SK-N-SH treated with all-trans-retinoic acid at 6 μM for 48 hours (cell line): ENCODE results near the gene PTPN6.

ENCODE experiments used
- ATAC-seq: fragments of 200-7000 bp; cut with Tn5 transposase; 3 replicates; pipeline ENCODE4 v1.9.1; 2020; ENCODE audit warnings: mild to moderate bottlenecking, moderate library complexity
- ARNTL ChIP-seq: fragments of 450-650 bp; formaldehyde crosslinking; IDR thresholded peaks from 2 replicates; pipeline ENCODE4 v1.5.0; 2020; ENCODE audit warnings: low read depth, mild to moderate bottlenecking, moderate library complexity, borderline replicate concordance
- BACH2 ChIP-seq: fragments of 250-450 bp; sonication (Bioruptor Pico); IDR thresholded peaks from 2 replicates; pipeline ENCODE4 v1.9.0; 2021; ENCODE audit warnings: mild to moderate bottlenecking, borderline replicate concordance
- CSDC2 ChIP-seq: fragments of 250-450 bp; sonication (Bioruptor Pico); IDR thresholded peaks from 2 replicates; pipeline ENCODE4 v1.5.0; 2020; ENCODE audit warnings: mild to moderate bottlenecking, moderate library complexity
- GLIS3 ChIP-seq: fragments of 250-450 bp; sonication (Bioruptor Pico); IDR thresholded peaks from 2 replicates; pipeline ENCODE4 v1.5.0; 2020; ENCODE audit warnings: mild to moderate bottlenecking, moderate library complexity
- ISL1 ChIP-seq: fragments of 250-450 bp; sonication (Bioruptor Pico); IDR thresholded peaks from 2 replicates; pipeline ENCODE4 v2.1.2; 2022; ENCODE audit warnings: mild to moderate bottlenecking, moderate library complexity
- OSR1 ChIP-seq: fragments of 250-450 bp; sonication (Bioruptor Pico); IDR thresholded peaks from 2 replicates; pipeline ENCODE4 v1.8.0; 2022; ENCODE audit warnings: moderate library complexity, mild to moderate bottlenecking, inconsistent platforms
- PPARA ChIP-seq: fragments of 250-450 bp; sonication (Bioruptor Pico); IDR thresholded peaks from 2 replicates; pipeline ENCODE4 v1.5.0; 2020; ENCODE audit warnings: mild to moderate bottlenecking, borderline replicate concordance
- ZC3H10 ChIP-seq: fragments of 250-450 bp; sonication (Bioruptor Pico); IDR thresholded peaks from 2 replicates; pipeline ENCODE4 v1.5.1; 2021; ENCODE audit warnings: mild to moderate bottlenecking, moderate library complexity
- ZFP30 ChIP-seq: fragments of 450-650 bp; formaldehyde crosslinking; IDR thresholded peaks from 2 replicates; pipeline ENCODE4 v1.5.0; 2022; ENCODE audit warnings: mild to moderate bottlenecking, moderate library complexity
- ZNF565 ChIP-seq: fragments of 450-650 bp; formaldehyde crosslinking; conservative IDR thresholded peaks from 2 replicates; pipeline ENCODE4 v1.5.0; 2020; ENCODE audit warnings: low read depth, mild to moderate bottlenecking, moderate library complexity
- ZNF70 ChIP-seq: fragments of 450-650 bp; formaldehyde crosslinking; IDR thresholded peaks from 2 replicates; pipeline ENCODE4 v1.5.0; 2020; ENCODE audit warnings: mild to moderate bottlenecking, moderate library complexity
- ZNF8 ChIP-seq: fragments of 450-650 bp; formaldehyde crosslinking; IDR thresholded peaks from 2 replicates; pipeline ENCODE4 v1.5.0; 2020; ENCODE audit warnings: mild to moderate bottlenecking, moderate library complexity
- TF ChIP-seq, protein P1 (sequence below): fragments of 250-450 bp; sonication (Bioruptor Pico); IDR thresholded peaks from 2 replicates; pipeline ENCODE4 v1.8.0; 2020; ENCODE audit warnings: mild to moderate bottlenecking, moderate library complexity, borderline replicate concordance
- TF ChIP-seq, protein P2 (sequence below): fragments of 250-450 bp; sonication (Bioruptor Pico); IDR thresholded peaks from 2 replicates; pipeline ENCODE4 v1.5.1; 2021; ENCODE audit warnings: mild to moderate bottlenecking, moderate library complexity

PTPN6 gene

DNA sequence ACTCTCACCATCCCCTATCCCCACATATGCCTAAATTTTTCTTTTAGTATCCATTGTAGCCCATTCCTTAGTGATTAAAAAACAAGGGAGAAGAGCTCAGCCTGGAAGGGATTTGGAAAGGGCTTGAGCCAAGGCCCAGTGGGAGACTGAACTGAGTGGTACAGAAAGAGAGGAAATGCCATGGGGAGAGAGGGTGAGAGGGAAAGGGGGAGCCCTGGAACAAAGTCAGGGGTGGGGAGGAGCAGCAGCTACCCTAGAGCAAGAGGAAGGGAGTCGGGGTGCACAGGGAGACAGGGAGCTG is 26.0 kb upstream of the PTPN6 start (continued):
- no peak for TF ChIP-seq ZNF70 (CRISPR knock-in tag)
- TF ChIP-seq, all 23 proteins: peak for 0

DNA sequence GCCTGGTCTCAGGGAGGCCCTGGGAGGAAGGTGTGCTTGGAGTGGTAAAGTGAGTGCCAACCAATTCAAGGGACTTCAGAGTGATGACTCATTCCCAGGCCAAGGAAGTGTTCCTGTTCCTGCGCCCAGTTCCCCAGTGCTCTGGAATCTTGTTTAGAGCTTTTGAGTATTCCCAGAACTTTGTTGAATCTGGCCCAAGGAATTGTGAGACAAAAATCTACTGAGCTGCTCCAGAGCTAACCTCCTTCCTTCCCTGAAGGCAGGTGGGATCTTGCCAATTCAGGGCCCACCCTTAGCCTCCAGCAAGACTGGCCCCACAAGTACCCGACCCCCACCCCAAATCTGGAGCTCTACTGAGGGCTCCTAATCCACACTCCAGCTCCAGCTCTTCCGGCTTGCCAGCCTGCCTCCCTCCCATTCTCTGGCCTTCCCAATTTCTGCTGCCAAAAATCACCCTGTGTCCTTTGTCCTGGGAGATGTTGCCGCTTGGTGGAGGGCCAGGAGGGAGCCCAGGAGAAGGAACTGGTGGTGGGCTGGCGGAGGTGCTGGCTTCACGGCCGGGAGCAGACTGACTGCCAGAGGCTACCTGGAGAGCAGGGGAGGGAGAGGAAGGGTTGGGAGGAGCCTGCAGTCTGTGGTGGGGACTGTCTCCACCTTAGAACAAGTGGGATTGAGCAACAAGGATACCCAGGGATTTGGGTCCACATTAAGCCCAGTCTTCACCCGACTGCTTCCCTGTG is 25.4 kb upstream of the PTPN6 start:
- TF ChIP-seq ZFP30 (CRISPR knock-in tag): 0 out of 2 replicates have a peak, but pooled peaks have one; percentile 38
- no peak for TF ChIP-seq ISL1 (CRISPR knock-in tag)
- ATAC-seq: peak; percentile 74

DNA sequence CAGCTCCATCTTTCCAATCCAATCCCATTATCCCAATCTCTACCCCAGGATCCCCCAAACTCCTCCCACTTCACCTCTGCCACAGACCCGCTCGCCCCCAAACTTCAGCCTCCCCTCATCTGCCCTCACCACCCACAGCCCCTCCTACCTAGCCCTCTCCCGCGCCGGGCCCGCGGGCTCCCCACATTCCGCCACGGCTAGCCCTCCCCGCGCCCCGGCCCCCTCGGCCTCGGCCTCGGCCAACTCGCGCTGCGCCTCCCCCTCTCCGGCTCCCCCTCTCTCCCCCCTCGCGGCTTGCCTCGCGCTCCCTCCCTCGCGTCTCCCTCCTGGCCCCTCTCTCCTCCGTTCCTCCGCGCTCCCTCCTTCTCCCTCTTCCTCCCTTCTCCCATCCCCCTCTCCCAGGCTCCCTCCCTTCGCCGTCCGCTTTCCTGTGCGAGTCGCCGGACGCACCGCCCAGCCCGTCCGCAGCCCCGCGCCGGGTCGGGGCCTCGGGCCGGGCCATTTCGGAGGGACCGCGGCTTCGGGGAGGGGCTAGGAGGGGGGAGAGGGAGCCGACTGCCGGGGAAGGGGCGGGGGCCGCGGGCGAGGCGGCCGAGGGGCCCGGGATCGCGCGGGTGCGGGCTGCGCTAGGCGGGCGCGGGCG is 23.7 kb upstream of the PTPN6 start, which contains the start of gene ATN1:
Gene ATN1, plus strand, starts transcription at position 581 of the 643 bp plus-strand sequence. CDS start 6,043 bp downstream, outside the sequence.
- peak; percentile 15 for ATAC-seq
- no peak for TF ChIP-seq ZC3H10 (CRISPR knock-in tag)
- TF ChIP-seq, protein P1, sequence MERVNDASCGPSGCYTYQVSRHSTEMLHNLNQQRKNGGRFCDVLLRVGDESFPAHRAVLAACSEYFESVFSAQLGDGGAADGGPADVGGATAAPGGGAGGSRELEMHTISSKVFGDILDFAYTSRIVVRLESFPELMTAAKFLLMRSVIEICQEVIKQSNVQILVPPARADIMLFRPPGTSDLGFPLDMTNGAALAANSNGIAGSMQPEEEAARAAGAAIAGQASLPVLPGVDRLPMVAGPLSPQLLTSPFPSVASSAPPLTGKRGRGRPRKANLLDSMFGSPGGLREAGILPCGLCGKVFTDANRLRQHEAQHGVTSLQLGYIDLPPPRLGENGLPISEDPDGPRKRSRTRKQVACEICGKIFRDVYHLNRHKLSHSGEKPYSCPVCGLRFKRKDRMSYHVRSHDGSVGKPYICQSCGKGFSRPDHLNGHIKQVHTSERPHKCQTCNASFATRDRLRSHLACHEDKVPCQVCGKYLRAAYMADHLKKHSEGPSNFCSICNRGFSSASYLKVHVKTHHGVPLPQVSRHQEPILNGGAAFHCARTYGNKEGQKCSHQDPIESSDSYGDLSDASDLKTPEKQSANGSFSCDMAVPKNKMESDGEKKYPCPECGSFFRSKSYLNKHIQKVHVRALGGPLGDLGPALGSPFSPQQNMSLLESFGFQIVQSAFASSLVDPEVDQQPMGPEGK (CRISPR knock-in tag): 0 out of 2 replicates have a peak, but pooled peaks have one; percentile 33

DNA sequence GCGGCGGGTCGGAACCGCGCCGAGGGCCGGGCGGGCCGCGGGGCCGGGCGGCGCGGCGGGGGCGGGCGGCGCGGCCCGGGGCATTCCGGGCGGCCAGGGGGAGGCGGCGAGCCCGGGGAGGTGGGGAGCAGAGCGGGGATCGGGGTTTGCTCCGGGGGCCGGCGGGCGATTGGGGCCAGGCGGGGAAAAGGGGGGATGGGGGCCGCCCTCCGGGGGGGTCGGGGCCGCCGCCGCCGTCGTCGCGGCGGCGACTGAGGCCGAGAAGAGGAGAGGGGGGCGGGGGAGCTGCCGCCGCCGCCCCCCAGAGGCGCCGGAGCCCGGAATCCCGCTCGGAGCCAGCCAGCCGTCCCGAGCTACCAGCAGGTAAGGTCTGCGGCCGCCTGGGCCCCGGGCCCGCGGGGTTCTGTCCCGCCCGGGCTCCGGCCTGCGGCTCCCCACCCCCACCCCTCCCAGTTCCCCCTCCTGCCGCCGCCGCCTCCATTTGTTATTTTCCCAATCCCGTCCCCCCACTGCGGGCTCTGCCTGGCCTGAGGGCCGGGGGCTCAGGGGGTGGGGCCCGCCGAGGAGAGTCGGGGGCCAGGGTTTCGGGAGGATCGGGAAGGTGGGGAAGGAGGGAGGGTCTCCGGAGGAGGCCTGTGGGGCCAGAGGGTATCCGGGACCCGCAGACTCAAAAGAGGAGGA is 23.0 kb upstream of the PTPN6 start:
- ATAC-seq: no peak

DNA sequence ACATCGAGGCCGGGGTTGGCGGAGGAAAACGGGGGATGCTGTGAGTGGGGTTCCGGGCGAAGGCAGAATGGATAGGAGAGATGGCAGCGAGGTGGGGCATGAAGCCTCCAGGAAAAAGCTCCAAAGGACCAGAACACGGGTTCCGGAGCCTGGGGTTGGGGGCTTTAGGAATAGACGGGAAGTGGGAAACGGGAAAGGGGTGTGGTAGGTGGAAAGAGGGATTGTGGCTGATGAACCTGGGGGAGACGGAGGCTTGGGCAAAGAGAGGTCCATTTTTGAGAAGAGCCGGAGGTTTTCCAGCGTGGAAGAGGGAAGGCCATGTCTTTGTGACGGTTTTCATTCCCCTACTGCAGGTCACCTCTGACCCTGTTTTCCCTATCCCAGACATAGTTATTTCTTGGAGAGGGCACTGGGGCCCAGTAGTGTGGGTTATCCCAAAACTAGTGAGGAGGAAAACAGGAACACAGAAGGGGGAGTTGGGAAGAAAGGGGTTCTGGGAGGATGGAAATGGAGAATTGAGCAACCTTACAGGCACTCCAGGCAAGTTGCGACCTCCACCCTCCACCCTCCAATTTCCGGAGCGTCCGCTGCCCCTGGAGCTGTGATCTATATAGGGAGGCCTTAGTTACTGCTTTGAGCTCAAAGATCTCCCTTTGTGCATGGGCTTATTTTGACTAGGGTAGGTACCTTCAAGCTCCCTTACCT is 22.3 kb upstream of the PTPN6 start:
- TF ChIP-seq ZNF8: no peak
- no peak for TF ChIP-seq ZNF565
- no peak for TF ChIP-seq GLIS3 (CRISPR knock-in tag)
- no peak for TF ChIP-seq OSR1 (CRISPR knock-in tag)
- TF ChIP-seq PPARA: no peak
- TF ChIP-seq ARNTL (CRISPR knock-in tag): no peak
- ATAC-seq: no peak

More for the DNA sequence above, 23.0 kb upstream of the PTPN6 start:
- TF ChIP-seq ZFP30 (CRISPR knock-in tag): no peak

DNA sequence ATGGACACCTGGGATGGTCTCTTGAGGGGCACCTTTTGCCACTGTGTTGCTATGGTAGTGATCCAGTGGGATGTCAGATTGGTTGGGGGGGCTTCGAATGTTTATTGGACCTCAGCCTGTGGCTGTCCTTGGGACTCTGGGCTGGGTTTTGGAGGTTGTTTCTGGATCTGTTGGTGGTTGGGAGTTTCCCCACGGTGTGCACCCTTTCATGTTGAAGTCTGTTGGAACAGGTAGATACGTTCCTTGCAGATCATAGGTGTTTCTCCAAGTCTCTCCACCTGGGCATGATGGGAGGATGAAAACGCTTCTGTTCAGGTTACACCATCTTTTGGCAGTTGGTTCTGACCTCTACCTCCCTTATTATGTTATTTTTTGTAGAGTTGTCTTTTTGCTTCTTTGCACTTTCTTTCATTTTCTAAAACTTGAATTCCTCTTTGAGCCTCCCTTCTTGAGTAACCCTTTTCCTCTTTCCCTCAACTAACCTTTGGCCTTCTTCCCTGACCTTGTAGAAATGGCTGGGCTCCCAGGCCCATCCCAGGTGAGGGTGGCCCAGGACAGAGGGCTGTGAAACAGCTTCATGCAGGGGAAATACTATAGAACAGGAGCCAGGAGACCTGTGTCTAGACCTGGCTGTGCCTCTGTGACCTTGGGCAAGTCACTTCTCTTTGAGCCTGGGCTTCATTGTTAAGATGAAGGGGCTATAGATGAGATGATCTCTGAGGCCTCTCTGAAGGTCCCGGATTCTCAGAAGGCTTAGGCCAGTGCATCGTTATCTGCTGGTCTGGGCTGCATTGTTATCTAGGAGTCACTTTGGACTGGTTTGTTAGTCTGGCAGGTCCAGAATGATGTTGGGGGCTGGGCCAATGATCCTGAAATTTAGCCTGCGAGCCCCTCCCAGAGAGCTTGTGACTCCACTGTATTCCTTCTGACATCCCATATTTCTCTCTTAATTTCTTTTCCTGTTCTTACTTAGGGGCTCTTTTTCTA is 21.4 kb upstream of the PTPN6 start:
- TF ChIP-seq, protein P2, sequence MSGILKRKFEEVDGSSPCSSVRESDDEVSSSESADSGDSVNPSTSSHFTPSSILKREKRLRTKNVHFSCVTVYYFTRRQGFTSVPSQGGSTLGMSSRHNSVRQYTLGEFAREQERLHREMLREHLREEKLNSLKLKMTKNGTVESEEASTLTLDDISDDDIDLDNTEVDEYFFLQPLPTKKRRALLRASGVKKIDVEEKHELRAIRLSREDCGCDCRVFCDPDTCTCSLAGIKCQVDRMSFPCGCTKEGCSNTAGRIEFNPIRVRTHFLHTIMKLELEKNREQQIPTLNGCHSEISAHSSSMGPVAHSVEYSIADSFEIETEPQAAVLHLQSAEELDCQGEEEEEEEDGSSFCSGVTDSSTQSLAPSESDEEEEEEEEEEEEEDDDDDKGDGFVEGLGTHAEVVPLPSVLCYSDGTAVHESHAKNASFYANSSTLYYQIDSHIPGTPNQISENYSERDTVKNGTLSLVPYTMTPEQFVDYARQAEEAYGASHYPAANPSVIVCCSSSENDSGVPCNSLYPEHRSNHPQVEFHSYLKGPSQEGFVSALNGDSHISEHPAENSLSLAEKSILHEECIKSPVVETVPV: no peak
- TF ChIP-seq, protein P1 (CRISPR knock-in tag): no peak
- TF ChIP-seq ZC3H10 (CRISPR knock-in tag) (no peak), GLIS3 (CRISPR knock-in tag) (no peak), CSDC2 (no peak), BACH2 (CRISPR knock-in tag) (no peak)
- no peak for ATAC-seq
